Measurements from ENCODE around the gene SFT2D2. TPM values are rescaled to one million over a fixed set of nuclear protein-coding genes. Genes with fewer than 3 reads are reported as not detected.

The SFT2D2 gene
- total RNA-seq, 2 donors from 2014 or later: 32.5 to 34.3 TPM

DNA sequence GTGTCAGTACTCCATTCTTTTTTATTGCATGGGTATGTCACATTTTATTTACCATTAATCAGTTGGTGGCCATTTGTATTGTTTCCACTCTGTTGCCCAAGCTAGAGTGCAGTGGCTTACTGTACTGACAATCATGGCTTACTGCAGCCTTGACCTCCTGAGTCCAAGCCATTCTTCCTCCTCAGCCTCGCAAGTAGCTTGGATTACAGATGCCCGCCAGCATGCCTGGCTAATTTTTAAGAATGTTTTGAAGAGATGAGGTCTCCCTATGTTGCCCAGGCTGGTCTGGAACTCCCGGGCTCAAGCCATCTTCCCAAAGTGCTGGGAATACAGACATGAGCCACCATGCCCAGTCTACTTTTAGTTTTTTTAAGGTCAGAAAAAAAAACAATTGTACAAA is 813 bp upstream of the SFT2D2 start:
- Histone ChIP-seq H3K27ac (ENCODE audit: low read depth, low read length) (no peak overlapping the region), H3K4me3 (ENCODE audit: low read length) (peak overlapping the region; percentile 85), H3K4me1 (ENCODE audit: control insufficient read depth, insufficient read depth, low read length) (peaks cover 4% of the 10 kb centered on the region), H3K9ac (ENCODE audit: extremely low read depth, low read length, poor library complexity, severe bottlenecking) (no peak overlapping the region), H3K9me3 (ENCODE audit: control insufficient read depth, low read length) (peaks cover 8% of the 10 kb centered on the region), H3K27me3 (ENCODE audit: control insufficient read depth, insufficient read depth, low read length, poor library complexity, severe bottlenecking) (no peaks in the 10 kb centered on the region), H3K36me3 (ENCODE audit: control insufficient read depth, insufficient read depth, low read length) (peaks cover 11% of the 10 kb centered on the region)
- Mint-ChIP-seq H3K27ac (peak overlapping the region; percentile 96), H3K27me3 (ENCODE audit: insufficient read depth) (peaks cover 4% of the 10 kb centered on the region), H3K9me3 (peaks cover 11% of the 10 kb centered on the region), H3K36me3 (ENCODE audit: low read depth) (peaks cover 10% of the 10 kb centered on the region), H3K4me1 (peaks cover 18% of the 10 kb centered on the region), H3K4me3 (peak overlapping the region; percentile 74)
- WGBS, 2 experiments (ENCODE audit: insufficient coverage in 1 of 2, insufficient read length in 1 of 2): 92 to 100% methylated on average over 1 to 3 of the region's 3 CpGs
- DNase-seq: no peak
- TF ChIP-seq, protein P1, sequence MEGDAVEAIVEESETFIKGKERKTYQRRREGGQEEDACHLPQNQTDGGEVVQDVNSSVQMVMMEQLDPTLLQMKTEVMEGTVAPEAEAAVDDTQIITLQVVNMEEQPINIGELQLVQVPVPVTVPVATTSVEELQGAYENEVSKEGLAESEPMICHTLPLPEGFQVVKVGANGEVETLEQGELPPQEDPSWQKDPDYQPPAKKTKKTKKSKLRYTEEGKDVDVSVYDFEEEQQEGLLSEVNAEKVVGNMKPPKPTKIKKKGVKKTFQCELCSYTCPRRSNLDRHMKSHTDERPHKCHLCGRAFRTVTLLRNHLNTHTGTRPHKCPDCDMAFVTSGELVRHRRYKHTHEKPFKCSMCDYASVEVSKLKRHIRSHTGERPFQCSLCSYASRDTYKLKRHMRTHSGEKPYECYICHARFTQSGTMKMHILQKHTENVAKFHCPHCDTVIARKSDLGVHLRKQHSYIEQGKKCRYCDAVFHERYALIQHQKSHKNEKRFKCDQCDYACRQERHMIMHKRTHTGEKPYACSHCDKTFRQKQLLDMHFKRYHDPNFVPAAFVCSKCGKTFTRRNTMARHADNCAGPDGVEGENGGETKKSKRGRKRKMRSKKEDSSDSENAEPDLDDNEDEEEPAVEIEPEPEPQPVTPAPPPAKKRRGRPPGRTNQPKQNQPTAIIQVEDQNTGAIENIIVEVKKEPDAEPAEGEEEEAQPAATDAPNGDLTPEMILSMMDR (conservative IDR thresholded peaks at IDR 0.05): no peak

DNA sequence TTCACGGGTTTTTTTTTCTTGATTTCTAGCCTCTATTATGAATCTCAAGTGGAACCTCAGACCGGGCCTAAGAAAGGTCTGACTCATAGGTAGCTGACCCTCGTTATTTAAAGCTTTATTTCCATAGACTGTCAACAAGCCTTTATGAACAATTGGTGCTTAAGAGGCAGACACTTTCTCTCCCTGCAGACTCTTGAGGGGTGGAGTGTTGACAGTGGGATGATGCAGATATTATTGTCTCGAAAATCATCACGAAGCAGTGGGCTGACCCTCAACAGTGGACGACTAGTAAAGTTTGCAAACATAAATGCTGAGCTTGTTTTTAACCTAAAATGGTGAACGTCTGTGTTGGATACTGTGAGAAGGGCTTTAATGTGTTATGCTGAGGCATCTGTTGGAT is 1.8 kb downstream of the SFT2D2 start:
- Mint-ChIP-seq H3K36me3 (ENCODE audit: low read depth) (peaks cover 18% of the 10 kb centered on the region), H3K27ac (no peak overlapping the region), H3K27me3 (ENCODE audit: insufficient read depth) (peaks cover 4% of the 10 kb centered on the region), H3K4me1 (peaks cover 23% of the 10 kb centered on the region), H3K9me3 (peaks cover 11% of the 10 kb centered on the region), H3K4me3 (peak overlapping the region; percentile 74)
- H3K9me3 ChIP-seq (ENCODE audit: control insufficient read depth, low read length): peaks cover 8% of the 10 kb centered on the region
- no peak overlapping the region for H3K27ac ChIP-seq (ENCODE audit: low read depth, low read length)
- peaks cover 4% of the 10 kb centered on the region for H3K4me1 ChIP-seq (ENCODE audit: control insufficient read depth, insufficient read depth, low read length)
- H3K36me3 ChIP-seq (ENCODE audit: control insufficient read depth, insufficient read depth, low read length): peaks cover 17% of the 10 kb centered on the region
- DNase-seq: no peak
- 65 to 79% methylated on average over 5 to 7 of the region's 7 CpGs for WGBS, 2 experiments (ENCODE audit: insufficient coverage in 1 of 2, insufficient read length in 1 of 2)
- peak overlapping the region; percentile 85 for H3K4me3 ChIP-seq (ENCODE audit: low read length)
- no peak overlapping the region for H3K9ac ChIP-seq (ENCODE audit: extremely low read depth, low read length, poor library complexity, severe bottlenecking)
- TF ChIP-seq, protein P1 (conservative IDR thresholded peaks at IDR 0.05): no peak
- no peaks in the 10 kb centered on the region for H3K27me3 ChIP-seq (ENCODE audit: control insufficient read depth, insufficient read depth, low read length, poor library complexity, severe bottlenecking)

DNA sequence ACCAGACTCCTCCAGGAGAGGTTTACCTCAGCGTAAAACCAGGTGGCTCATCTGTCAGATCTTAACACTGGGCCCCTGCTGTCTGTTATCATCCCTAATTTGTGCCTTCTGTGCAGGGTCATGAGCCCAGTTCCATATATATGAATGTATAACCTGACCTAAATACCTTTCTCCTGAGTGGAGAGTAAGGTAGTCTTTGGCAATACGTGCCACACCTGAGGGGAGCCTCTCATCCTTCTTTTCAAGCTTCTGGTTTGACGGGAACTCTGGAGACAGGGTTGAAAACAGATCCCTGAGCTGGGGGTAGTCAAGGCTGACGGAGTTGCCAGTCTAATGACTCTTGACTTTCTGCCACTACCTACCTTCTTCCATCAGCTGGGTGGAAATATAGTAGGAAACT is 4.1 kb downstream of the SFT2D2 start:
- TF ChIP-seq, protein P1 (conservative IDR thresholded peaks at IDR 0.05): no peak
- Mint-ChIP-seq H3K27ac (no peak overlapping the region), H3K36me3 (ENCODE audit: low read depth) (peaks cover 36% of the 10 kb centered on the region), H3K9me3 (no peaks in the 10 kb centered on the region), H3K4me1 (peaks cover 20% of the 10 kb centered on the region), H3K4me3 (no peak overlapping the region), H3K27me3 (ENCODE audit: insufficient read depth) (no peaks in the 10 kb centered on the region)
- Histone ChIP-seq H3K4me3 (ENCODE audit: low read length) (no peak overlapping the region), H3K27ac (ENCODE audit: low read depth, low read length) (no peak overlapping the region), H3K9me3 (ENCODE audit: control insufficient read depth, low read length) (no peaks in the 10 kb centered on the region), H3K27me3 (ENCODE audit: control insufficient read depth, insufficient read depth, low read length, poor library complexity, severe bottlenecking) (no peaks in the 10 kb centered on the region), H3K4me1 (ENCODE audit: control insufficient read depth, insufficient read depth, low read length) (no peaks in the 10 kb centered on the region), H3K36me3 (ENCODE audit: control insufficient read depth, insufficient read depth, low read length) (peaks cover 38% of the 10 kb centered on the region), H3K9ac (ENCODE audit: extremely low read depth, low read length, poor library complexity, severe bottlenecking) (no peak overlapping the region)
- no peak for DNase-seq
- 97 to 100% methylated on average over 3 to 4 of the region's 4 CpGs for WGBS, 2 experiments (ENCODE audit: insufficient coverage in 1 of 2, insufficient read length in 1 of 2)
